SU-DHL-6 (cell line): ENCODE measurements around the gene OSR1.
"Not testable (repeated sequence)": the region's sequence is repeated elsewhere in the genome, so short reads cannot be mapped to it uniquely, and the experiment has no call there.

Experiments used
- H2AFZ ChIP-seq: fragments of 200-600 bp; sonication (generic); 2 replicates; pipeline ENCODE4 v1.6.1; 2014; ENCODE audit warnings: low read depth, mild to moderate bottlenecking, moderate library complexity, mixed read lengths, antibody characterized with exemption, low read length; ENCODE audit not compliant: severe bottlenecking
- H3F3A ChIP-seq: fragments of 200-600 bp; shearing (Covaris generic); 2 replicates; pipeline ENCODE4 v1.6.0; 2016; ENCODE audit warnings: antibody characterized with exemption, mild to moderate bottlenecking; ENCODE audit not compliant: insufficient read depth
- H3K27ac ChIP-seq: fragments of 200-600 bp; sonication (generic); 2 replicates; pipeline ENCODE4 v1.5.1; 2016; ENCODE audit warnings: low read depth, mild to moderate bottlenecking, low read length, moderate library complexity, mixed read lengths
- H3K27me3 ChIP-seq: fragments of 200-600 bp; sonication (generic), shearing (Covaris generic); 2 replicates; pipeline ENCODE4 v1.6.0; 2014; ENCODE audit warnings: mild to moderate bottlenecking, low read length
- H3K36me3 ChIP-seq: fragments of 200-600 bp; sonication (generic); 2 replicates; pipeline ENCODE4 v1.6.1; 2014; ENCODE audit warnings: mild to moderate bottlenecking, low read length, mixed read lengths
- H3K4me2 ChIP-seq: fragments of 300-600, 200-600 bp; shearing (Covaris generic), sonication (generic); 2 replicates; pipeline ENCODE4 v1.6.0; 2014; ENCODE audit warnings: low read length, low read depth, mild to moderate bottlenecking; ENCODE audit not compliant: poor library complexity, severe bottlenecking
- H3K4me3 ChIP-seq: fragments of 200-600 bp; sonication (generic); 2 replicates; pipeline ENCODE4 v1.5.1; 2014; ENCODE audit warnings: antibody characterized with exemption, low read length, mild to moderate bottlenecking, mixed read lengths; ENCODE audit not compliant: insufficient read depth, poor library complexity, severe bottlenecking
- H3K79me2 ChIP-seq: fragments of 200-600 bp; sonication (generic); 2 replicates; pipeline ENCODE4 v1.6.1; 2014; ENCODE audit warnings: mild to moderate bottlenecking, low read length, moderate library complexity; ENCODE audit not compliant: insufficient read depth
- H3K9ac ChIP-seq: fragments of 200-600 bp; sonication (generic); 2 replicates; pipeline ENCODE4 v1.7.0; 2014; ENCODE audit warnings: mild to moderate bottlenecking, low read length
- H3K9me2 ChIP-seq: fragments of 200-600 bp; sonication (generic); replicated peaks from 2 replicates; pipeline ENCODE4 v1.6.1; 2014; ENCODE audit warnings: low read length; ENCODE audit not compliant: insufficient read depth
- H3K9me3 ChIP-seq: fragments of 200-600 bp; sonication (generic); 2 replicates; pipeline ENCODE4 v1.6.1; 2014; ENCODE audit warnings: low read length, mixed read lengths; ENCODE audit not compliant: insufficient read depth
- H4K20me1 ChIP-seq: fragments of 200-600 bp; sonication (generic); 2 replicates; pipeline ENCODE4 v1.6.1; 2014; ENCODE audit warnings: low read depth, mild to moderate bottlenecking, antibody characterized with exemption, low read length, moderate library complexity, mixed read lengths
- CTCF ChIP-seq: fragments of 200-600 bp; sonication (generic); IDR thresholded peaks from one replicate; pipeline ENCODE4 v1.5.1; 2017; ENCODE audit warnings: antibody characterized with exemption, mild to moderate bottlenecking, low read length, moderate library complexity; ENCODE audit not compliant: insufficient read depth, poor library complexity, severe bottlenecking
- EZH2phosphoT487 ChIP-seq: fragments of 200-600 bp; sonication (generic), shearing (Covaris generic); conservative IDR thresholded peaks from 2 replicates; pipeline ENCODE4 v1.6.1; 2018; ENCODE audit warnings: mild to moderate bottlenecking, antibody characterized with exemption, low read length, moderate library complexity, mixed read lengths

The OSR1 gene

GRCh38 chr2:19319698-19320097 lies 38.7 kb downstream of the OSR1 start:
- Histone ChIP-seq H3K27ac (no peak overlapping the region), H3K4me3 (no peak overlapping the region), H3K9me3 (no peaks in the 10 kb centered on the region), H2AFZ (no peak overlapping the region), H4K20me1 (no peaks in the 10 kb centered on the region), H3K27me3 (no peaks in the 10 kb centered on the region), H3K36me3 (no peaks in the 10 kb centered on the region), H3K4me2 (no peak overlapping the region), H3K9ac (no peak overlapping the region), H3F3A (no peaks in the 10 kb centered on the region), H3K79me2 (no peaks in the 10 kb centered on the region), H3K9me2 (no peaks in the 10 kb centered on the region)
- no peak for TF ChIP-seq CTCF
- no peak for TF ChIP-seq EZH2phosphoT487

GRCh38 chr2:19319064-19319463 lies 39.4 kb downstream of the OSR1 start:
- no peak overlapping the region for H3K9ac ChIP-seq

GRCh38 chr2:19313553-19313952 lies 44.9 kb downstream of the OSR1 start:
- Histone ChIP-seq H4K20me1 (no peaks in the 10 kb centered on the region), H3K9me2 (no peaks in the 10 kb centered on the region), H3K4me2 (no peak overlapping the region), H3K4me3 (no peak overlapping the region), H3K27me3 (no peaks in the 10 kb centered on the region), H3K27ac (no peak overlapping the region), H3K79me2 (no peaks in the 10 kb centered on the region), H3K9ac (no peak overlapping the region), H2AFZ (no peak overlapping the region), H3F3A (no peaks in the 10 kb centered on the region), H3K36me3 (no peaks in the 10 kb centered on the region), H3K9me3 (no peaks in the 10 kb centered on the region)
- TF ChIP-seq EZH2phosphoT487 = no peak
- TF ChIP-seq CTCF = no peak

More at GRCh38 chr2:19319064-19319463, 39.4 kb downstream of the OSR1 start:
- H3K9me2 ChIP-seq = no peaks in the 10 kb centered on the region
- no peaks in the 10 kb centered on the region for H3K27me3 ChIP-seq
- no peaks in the 10 kb centered on the region for H4K20me1 ChIP-seq
- H3K79me2 ChIP-seq = no peaks in the 10 kb centered on the region
- H3K36me3 ChIP-seq = no peaks in the 10 kb centered on the region
- no peak overlapping the region for H3K27ac ChIP-seq
- H3K9me3 ChIP-seq = no peaks in the 10 kb centered on the region
- TF ChIP-seq EZH2phosphoT487 (no peak), CTCF (no peak)
- H3K4me3 ChIP-seq = no peak overlapping the region
- no peaks in the 10 kb centered on the region for H3F3A ChIP-seq
- no peak overlapping the region for H2AFZ ChIP-seq
- no peak overlapping the region for H3K4me2 ChIP-seq

- Histone ChIP-seq H3F3A (no peaks in the 10 kb centered on the region), H3K27ac (no peak overlapping the region), H3K9me2 (no peaks in the 10 kb centered on the region), H3K36me3 (no peaks in the 10 kb centered on the region), H3K4me3 (no peak overlapping the region), H4K20me1 (no peaks in the 10 kb centered on the region), H3K79me2 (no peaks in the 10 kb centered on the region), H3K27me3 (no peaks in the 10 kb centered on the region), H2AFZ (no peak overlapping the region), H3K4me2 (no peak overlapping the region), H3K9me3 (no peaks in the 10 kb centered on the region), H3K9ac (no peak overlapping the region)
- TF ChIP-seq CTCF (no peak), EZH2phosphoT487 (no peak)
These were observed 45.5 kb downstream of the OSR1 start for GRCh38 chr2:19312949-19313348.

- H3K27me3 ChIP-seq, H3F3A ChIP-seq, H4K20me1 ChIP-seq, H3K4me2 ChIP-seq, H3K79me2 ChIP-seq, H3K4me3 ChIP-seq, H3K9me3 ChIP-seq, H3K27ac ChIP-seq, H3K36me3 ChIP-seq, H2AFZ ChIP-seq, H3K9ac ChIP-seq, H3K9me2 ChIP-seq: not testable (repeated sequence)
These were observed 52.4 kb downstream of the OSR1 start for GRCh38 chr2:19306065-19306464.
